ENCODE data around the gene CBFA2T3. TPM values are rescaled to one million over a fixed set of nuclear protein-coding genes. Genes with fewer than 3 reads are reported as not detected.

CBFA2T3 gene
- total and polyA plus RNA-seq, 8 donors: 3.8 to 10.4 (median 5.4) TPM

GRCh38 chr16:88876942-88877526, 100.0 kb downstream of the CBFA2T3 start:
- Histone ChIP-seq H3K9me3 (no peaks in the 10 kb centered on the region), H3K4me3 (no peak overlapping the region), H3K27me3 (peaks cover 0 to 24% of the 10 kb centered on the region in 2 donors), H3K27ac (no peak overlapping the region), H3K4me1 (no peaks in the 10 kb centered on the region), H3K36me3 (peaks cover 0 to 46% of the 10 kb centered on the region in 2 donors)
- DNase-seq (no peak), ATAC-seq (no peak)
- no peak for TF ChIP-seq CTCF (IDR thresholded peaks at IDR 0.05)
- intact Hi-C loops (cut with DNase I): no loop called here

GRCh38 chr16:88875703-88876234, 101.2 kb downstream of the CBFA2T3 start:
- no peak overlapping the region for H3K27ac ChIP-seq
- peaks cover 0 to 31% of the 10 kb centered on the region in 2 donors for H3K27me3 ChIP-seq
- peaks cover 0 to 45% of the 10 kb centered on the region in 2 donors for H3K36me3 ChIP-seq
- H3K9me3 ChIP-seq: no peaks in the 10 kb centered on the region
- no peak for DNase-seq
- TF ChIP-seq CTCF (IDR thresholded peaks at IDR 0.05): no peak
- ATAC-seq: no peak
- intact Hi-C loops (cut with DNase I): no loop called here
- peaks cover 0 to 7% of the 10 kb centered on the region in 2 donors for H3K4me1 ChIP-seq
- no peak overlapping the region for H3K4me3 ChIP-seq

GRCh38 chr16:88874938-88875599, 101.9 kb downstream of the CBFA2T3 start:
- no peaks in the 10 kb centered on the region for H3K9me3 ChIP-seq
- H3K27me3 ChIP-seq: peaks cover 0 to 32% of the 10 kb centered on the region in 2 donors
- H3K4me1 ChIP-seq: peaks cover 0 to 12% of the 10 kb centered on the region in 2 donors
- intact Hi-C loops (cut with DNase I): no loop called here
- no peak for TF ChIP-seq CTCF (IDR thresholded peaks at IDR 0.05)
- no peak for ATAC-seq
- no peak overlapping the region for H3K27ac ChIP-seq
- peaks cover 0 to 38% of the 10 kb centered on the region in 2 donors for H3K36me3 ChIP-seq
- DNase-seq: no peak
- no peak overlapping the region for H3K4me3 ChIP-seq

GRCh38 chr16:88872650-88873331, 104.2 kb downstream of the CBFA2T3 start:
- H3K4me1 ChIP-seq: peaks cover 0 to 12% of the 10 kb centered on the region in 2 donors
- no peak for ATAC-seq
- intact Hi-C loops (cut with DNase I): no loop called here

More at GRCh38 chr16:88872650-88873331, 104.2 kb downstream of the CBFA2T3 start:
- no peak overlapping the region for H3K4me3 ChIP-seq
- H3K36me3 ChIP-seq: peaks cover 0 to 15% of the 10 kb centered on the region in 2 donors
- DNase-seq: no peak
- no peak overlapping the region for H3K27ac ChIP-seq
- H3K9me3 ChIP-seq: no peaks in the 10 kb centered on the region
- peaks cover 0 to 54% of the 10 kb centered on the region in 2 donors for H3K27me3 ChIP-seq
- no peak for TF ChIP-seq CTCF (IDR thresholded peaks at IDR 0.05)
